ENCODE results near the gene METTL8. TPM values are rescaled to one million over a fixed set of nuclear protein-coding genes. Genes with fewer than 3 reads are reported as not detected.

METTL8 gene
- total RNA-seq, 1 experiment from 2014 or later = 22.4 TPM

DNA sequence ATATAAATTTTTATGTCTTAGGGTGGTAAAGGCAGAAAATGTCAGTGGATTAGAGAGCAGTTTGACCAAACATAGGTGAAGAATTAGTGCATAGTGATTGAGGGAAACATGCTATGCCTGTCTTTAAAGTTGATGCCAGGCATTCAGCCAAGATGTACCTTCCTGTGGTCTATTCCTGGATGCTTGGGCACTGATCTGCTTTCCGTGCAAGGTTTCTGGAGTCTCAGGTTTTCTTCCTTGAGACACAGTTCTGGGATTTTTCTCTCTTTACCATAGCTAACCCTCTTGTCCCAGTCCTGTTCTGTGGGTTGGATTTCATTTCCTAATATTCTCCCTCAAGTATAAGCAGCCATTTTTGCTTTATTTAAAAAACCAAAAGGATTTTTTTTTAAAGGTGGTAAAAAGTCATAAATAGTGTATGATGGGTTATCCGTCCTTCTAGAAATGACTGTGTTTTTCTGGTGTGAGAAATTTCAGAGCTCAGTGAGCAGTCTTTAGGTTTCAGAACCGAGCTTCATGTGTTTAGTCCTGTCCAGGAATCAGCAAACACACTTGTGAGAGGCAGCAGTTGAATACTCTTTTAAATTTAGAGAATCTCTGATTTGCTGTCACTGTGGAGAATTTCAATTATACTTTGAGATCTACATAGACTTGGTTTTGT, 45.5 kb upstream of the METTL8 start:
- no peaks in the 10 kb centered on the region for H3K27me3 Mint-ChIP-seq (ENCODE audit: unreplicated experiment)
- no peaks in the 10 kb centered on the region for H3K4me1 Mint-ChIP-seq (ENCODE audit: low read depth, unreplicated experiment)
- no peak overlapping the region for H3K4me3 Mint-ChIP-seq (ENCODE audit: low read depth, unreplicated experiment)
- H3K27ac Mint-ChIP-seq (ENCODE audit: unreplicated experiment) = no peak overlapping the region
- no TSS peak for BruUV-seq (replicated peaks)
- CTCF ChIA-PET = no interaction called here
- no peak for DNase-seq
- no peaks in the 10 kb centered on the region for H3K9me3 Mint-ChIP-seq (ENCODE audit: low read depth, unreplicated experiment)
- TF ChIP-seq, protein P1, sequence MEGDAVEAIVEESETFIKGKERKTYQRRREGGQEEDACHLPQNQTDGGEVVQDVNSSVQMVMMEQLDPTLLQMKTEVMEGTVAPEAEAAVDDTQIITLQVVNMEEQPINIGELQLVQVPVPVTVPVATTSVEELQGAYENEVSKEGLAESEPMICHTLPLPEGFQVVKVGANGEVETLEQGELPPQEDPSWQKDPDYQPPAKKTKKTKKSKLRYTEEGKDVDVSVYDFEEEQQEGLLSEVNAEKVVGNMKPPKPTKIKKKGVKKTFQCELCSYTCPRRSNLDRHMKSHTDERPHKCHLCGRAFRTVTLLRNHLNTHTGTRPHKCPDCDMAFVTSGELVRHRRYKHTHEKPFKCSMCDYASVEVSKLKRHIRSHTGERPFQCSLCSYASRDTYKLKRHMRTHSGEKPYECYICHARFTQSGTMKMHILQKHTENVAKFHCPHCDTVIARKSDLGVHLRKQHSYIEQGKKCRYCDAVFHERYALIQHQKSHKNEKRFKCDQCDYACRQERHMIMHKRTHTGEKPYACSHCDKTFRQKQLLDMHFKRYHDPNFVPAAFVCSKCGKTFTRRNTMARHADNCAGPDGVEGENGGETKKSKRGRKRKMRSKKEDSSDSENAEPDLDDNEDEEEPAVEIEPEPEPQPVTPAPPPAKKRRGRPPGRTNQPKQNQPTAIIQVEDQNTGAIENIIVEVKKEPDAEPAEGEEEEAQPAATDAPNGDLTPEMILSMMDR (IDR thresholded peaks at IDR 0.05; ENCODE audit: unreplicated experiment) = no peak
- intact Hi-C loops (cut with micrococcal nuclease; ENCODE audit: unreplicated experiment) = no loop called here
- H3K36me3 Mint-ChIP-seq (ENCODE audit: insufficient read depth, unreplicated experiment) = peaks cover 5% of the 10 kb centered on the region

DNA sequence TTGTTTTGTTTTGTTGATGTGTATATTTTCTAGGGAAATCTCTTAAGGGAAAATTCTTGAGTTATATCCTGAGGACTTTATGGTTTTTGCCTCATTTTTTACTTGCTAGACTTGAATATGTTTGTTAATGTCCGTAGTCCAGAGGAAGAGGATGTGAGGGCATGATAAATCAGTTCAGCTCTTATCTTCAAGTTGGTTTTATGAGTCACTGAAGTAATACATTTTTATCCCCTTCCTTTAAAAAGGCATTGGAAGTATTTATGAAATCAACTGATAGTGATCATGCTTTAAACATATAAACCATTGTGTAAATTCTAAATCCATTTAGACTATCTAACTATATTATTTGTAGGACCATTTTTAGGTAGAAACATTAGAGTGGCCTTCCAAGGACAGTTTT, 44.6 kb upstream of the METTL8 start:
- H3K36me3 Mint-ChIP-seq (ENCODE audit: insufficient read depth, unreplicated experiment) = no peaks in the 10 kb centered on the region

DNA sequence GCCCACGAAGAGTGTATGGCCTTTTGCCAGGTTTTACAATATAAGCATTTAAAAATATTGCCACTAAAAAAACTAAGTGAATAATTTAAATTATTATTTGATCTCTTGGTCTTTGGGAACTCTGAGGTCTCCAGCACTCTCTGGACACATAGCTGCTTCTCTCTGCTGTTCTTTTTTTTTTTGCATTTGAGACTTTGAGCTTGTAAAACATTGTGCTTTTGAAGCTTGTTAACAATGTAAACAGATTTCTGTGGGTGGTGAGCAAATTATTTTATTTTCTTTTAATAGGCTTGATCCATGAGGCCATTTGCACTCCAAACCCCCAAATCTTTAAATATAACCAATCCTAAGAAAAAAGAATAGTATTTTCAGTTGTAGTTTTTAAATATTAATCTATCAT, 42.2 kb upstream of the METTL8 start:
- no peaks in the 10 kb centered on the region for H3K27me3 Mint-ChIP-seq (ENCODE audit: unreplicated experiment)
- intact Hi-C loops (cut with micrococcal nuclease; ENCODE audit: unreplicated experiment) = no loop called here
- no peak overlapping the region for H3K27ac Mint-ChIP-seq (ENCODE audit: unreplicated experiment)
- no peaks in the 10 kb centered on the region for H3K9me3 Mint-ChIP-seq (ENCODE audit: low read depth, unreplicated experiment)
- H3K4me3 Mint-ChIP-seq (ENCODE audit: low read depth, unreplicated experiment) = no peak overlapping the region
- CTCF ChIA-PET = no interaction called here
- no peaks in the 10 kb centered on the region for H3K36me3 Mint-ChIP-seq (ENCODE audit: insufficient read depth, unreplicated experiment)
- no peaks in the 10 kb centered on the region for H3K4me1 Mint-ChIP-seq (ENCODE audit: low read depth, unreplicated experiment)
- no peak for DNase-seq
- TF ChIP-seq, protein P1 (IDR thresholded peaks at IDR 0.05; ENCODE audit: unreplicated experiment) = no peak
- no TSS peak for BruUV-seq (replicated peaks)

More for the DNA sequence above, 44.6 kb upstream of the METTL8 start:
- no peak overlapping the region for H3K4me3 Mint-ChIP-seq (ENCODE audit: low read depth, unreplicated experiment)
- no peak for DNase-seq
- no peaks in the 10 kb centered on the region for H3K4me1 Mint-ChIP-seq (ENCODE audit: low read depth, unreplicated experiment)
- TF ChIP-seq, protein P1 (IDR thresholded peaks at IDR 0.05; ENCODE audit: unreplicated experiment) = no peak
- no peak overlapping the region for H3K27ac Mint-ChIP-seq (ENCODE audit: unreplicated experiment)
- BruUV-seq (replicated peaks) = no TSS peak
- no peaks in the 10 kb centered on the region for H3K27me3 Mint-ChIP-seq (ENCODE audit: unreplicated experiment)
- intact Hi-C loops (cut with micrococcal nuclease; ENCODE audit: unreplicated experiment) = no loop called here
- CTCF ChIA-PET = no interaction called here
- no peaks in the 10 kb centered on the region for H3K9me3 Mint-ChIP-seq (ENCODE audit: low read depth, unreplicated experiment)

DNA sequence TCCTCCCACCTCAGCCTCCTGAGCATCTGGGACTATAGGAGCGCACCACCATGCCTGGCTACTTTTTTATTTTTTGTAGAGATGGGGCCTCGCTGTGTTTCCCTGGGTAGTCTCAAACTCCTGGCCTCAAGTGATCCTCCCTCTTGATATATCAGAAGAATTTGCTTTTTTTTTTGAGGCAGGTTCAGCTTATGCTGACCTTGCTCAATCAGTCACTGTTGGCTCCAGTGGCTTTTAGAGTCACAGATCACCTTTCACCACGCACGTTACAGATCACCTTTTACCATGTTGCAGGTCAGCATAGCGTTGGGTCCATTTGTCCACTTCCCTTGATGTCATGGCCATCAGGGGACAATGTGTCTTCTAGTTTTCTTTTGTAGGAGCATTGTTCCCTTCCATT, 36.3 kb upstream of the METTL8 start:
- no peaks in the 10 kb centered on the region for H3K4me1 Mint-ChIP-seq (ENCODE audit: low read depth, unreplicated experiment)
- H3K27me3 Mint-ChIP-seq (ENCODE audit: unreplicated experiment) = no peaks in the 10 kb centered on the region
- intact Hi-C loops (cut with micrococcal nuclease; ENCODE audit: unreplicated experiment) = no loop called here
- TF ChIP-seq, protein P1 (IDR thresholded peaks at IDR 0.05; ENCODE audit: unreplicated experiment) = no peak
- no peak for DNase-seq
- no peaks in the 10 kb centered on the region for H3K36me3 Mint-ChIP-seq (ENCODE audit: insufficient read depth, unreplicated experiment)
- CTCF ChIA-PET = no interaction called here
- no peak overlapping the region for H3K27ac Mint-ChIP-seq (ENCODE audit: unreplicated experiment)
- H3K9me3 Mint-ChIP-seq (ENCODE audit: low read depth, unreplicated experiment) = no peaks in the 10 kb centered on the region
- no peak overlapping the region for H3K4me3 Mint-ChIP-seq (ENCODE audit: low read depth, unreplicated experiment)
- no TSS peak for BruUV-seq (replicated peaks)
